Pancreas (tissue), 10 donors: ENCODE measurements around the gene PEPD. TPM values are rescaled to one million over a fixed set of nuclear protein-coding genes. Genes with fewer than 3 reads are reported as not detected.
A peak's percentile ranks its signal among the peaks of the same experiment; 100 is the strongest.

Experiments used
- ATAC-seq, 4 donors: fragments of 200-7000 bp; cut with Tn5 transposase; one replicate each; pipeline versions ENCODE4 v1.8.0 to v1.9.1; 2020; ENCODE audit warnings: mild to moderate bottlenecking in 4 of 4, moderate library complexity in 4 of 4
- DNase-seq, 6 donors: peaks; one replicate each; pipeline ENCODE4 v3.0.0-alpha.2; 2020
- FAIRE-seq: peaks from 2 replicates; lab custom pipeline; 2012; peaks lifted over from hg19 to GRCh38; lab: Jason Lieb, UNC
- H3K27ac ChIP-seq, 4 donors: fragments of 200-600 bp; sonication (generic); 1 replicate in 3 of 4; 2 replicates in 1 of 4; pipeline versions ENCODE4 v1.5.0 to v1.8.0; 2020
- H3K27me3 ChIP-seq, 4 donors: fragments of 200-600 bp; one replicate each; pipeline ENCODE4 v1.8.0; 2021
- H3K36me3 ChIP-seq, 3 donors: fragments of 200-600 bp; sonication (generic) in 1 of 3; one replicate each; pipeline versions ENCODE4 v1.5.0 to v1.8.0; 2020 to 2021
- H3K4me1 ChIP-seq, 3 donors: fragments of 200-600 bp; one replicate each; pipeline ENCODE4 v1.8.0; 2021
- H3K4me3 ChIP-seq, 4 donors: fragments of 200-600 bp; sonication (generic) in 2 of 4; one replicate each; pipeline versions ENCODE4 v1.5.0 to v1.8.0; 2020 to 2021
- H3K9me3 ChIP-seq, 4 donors: fragments of 200-600 bp; one replicate each; pipeline ENCODE4 v1.8.0; 2021
- CTCF ChIP-seq, 4 donors: fragments of 200-600 bp; sonication (generic) in 3 of 4; IDR thresholded peaks; one replicate each; pipeline versions ENCODE4 v1.5.0 to v1.8.0; 2021; ENCODE audit warnings: antibody characterized with exemption in 4 of 4
- WGBS, 2 donors: extraction: QIAGEN DNeasy Blood & Tissue Kit; methylation state at CpG; one replicate each; pipeline ENCODE4 v1.1.7; 2013; 5-methylcytosine and 5-hydroxymethylcytosine counted together
- intact Hi-C, 3 donors: fragments of 100-400 bp; cut with DNase I; formaldehyde crosslinking; loops; one replicate each; pipeline versions ENCODE4 v1.11.1 to v1.14.2; 2022
- polyA plus RNA-seq, 2 donors: library from polyadenylated mRNA; stranded (reverse); fragments of 200-250 nt; gene quantifications; one replicate each; pipeline ENCODE4 v1.2.3, GENCODE V29; 2013
- total RNA-seq, 6 donors: library from RNA; stranded (reverse); fragmentation: NEBNext Ultra II Directional in 4 of 6; extraction: Animal tissue kit (Norgen Biotek cat#: 25700) in 4 of 6; gene quantifications; one replicate each; pipeline versions ENCODE4 v1.2.1 to v1.2.4, GENCODE V29; 2021 to 2023
- donor health status: healthy with polysubstance abuse.
- donor health status: DM: no; HTN: no; CAD: no; lungs with moderate emphysema.
- donor health status: DM: no; HTN: no; CAD: no.
- donor health status: control.
- donor health status: control.
- donor health status: Bipolar disorder and iron deficiency.
- donor health status: DM: yes; HTN: yes; CAD: no.
- donor health status: DM: no; HTN: no; CAD: no.
- donor health status: DM: no; HTN: no; CAD: no.
- donor health status: DM: yes; HTN: yes; CAD: no.

The PEPD gene
- total and polyA plus RNA-seq, 8 donors = 13.7 to 36.1 (median 22.5) TPM

- intact Hi-C loops = no loop called here
- no peak for FAIRE-seq
- WGBS, 2 donors = 91 to 94% methylated on average over 5 of the region's 5 CpGs
- no peak for TF ChIP-seq CTCF (IDR thresholded peaks at IDR 0.05)
- DNase-seq = peak in 2 of 6 donors; percentile 26 to 33
- peaks cover 0 to 9% (median 0%) of the 10 kb centered on the region in 3 donors for H3K36me3 ChIP-seq
- H3K4me3 ChIP-seq = no peak overlapping the region
- H3K27me3 ChIP-seq = no peaks in the 10 kb centered on the region
- H3K27ac ChIP-seq = no peak overlapping the region
- no peak for ATAC-seq
- H3K9me3 ChIP-seq = no peaks in the 10 kb centered on the region
- no peaks in the 10 kb centered on the region for H3K4me1 ChIP-seq
Observed at GRCh38 chr19:33504058-33504444, 17.5 kb downstream of the PEPD start.

GRCh38 chr19:33503433-33504057 is 18.0 kb downstream of the PEPD start:
- Histone ChIP-seq H3K27me3 (no peaks in the 10 kb centered on the region), H3K27ac (no peak overlapping the region), H3K4me1 (no peaks in the 10 kb centered on the region), H3K36me3 (peaks cover 0 to 9% (median 0%) of the 10 kb centered on the region in 3 donors), H3K9me3 (no peaks in the 10 kb centered on the region), H3K4me3 (no peak overlapping the region)
- FAIRE-seq = no peak
- DNase-seq = peak in 1 of 6 donors; percentile 21
- 84 to 91% methylated on average over 21 of the region's 21 CpGs for WGBS, 2 donors
- intact Hi-C loops = no loop called here
- no peak for TF ChIP-seq CTCF (IDR thresholded peaks at IDR 0.05)
- ATAC-seq = no peak

GRCh38 chr19:33503030-33503429 is 18.6 kb downstream of the PEPD start:
- WGBS, 2 donors = 84% methylated on average over 6 of the region's 6 CpGs
- Histone ChIP-seq H3K27ac (no peak overlapping the region), H3K27me3 (no peaks in the 10 kb centered on the region), H3K36me3 (peaks cover 0 to 9% (median 0%) of the 10 kb centered on the region in 3 donors), H3K9me3 (no peaks in the 10 kb centered on the region), H3K4me1 (no peaks in the 10 kb centered on the region), H3K4me3 (no peak overlapping the region)
- DNase-seq (peak in 2 of 6 donors; percentile 24 to 27), ATAC-seq (no peak), FAIRE-seq (no peak)
- intact Hi-C loops = no loop called here
- no peak for TF ChIP-seq CTCF (IDR thresholded peaks at IDR 0.05)

GRCh38 chr19:33502521-33502920 is 19.1 kb downstream of the PEPD start:
- intact Hi-C loops = no loop called here
- Histone ChIP-seq H3K27ac (no peak overlapping the region), H3K27me3 (no peaks in the 10 kb centered on the region), H3K4me1 (no peaks in the 10 kb centered on the region), H3K4me3 (no peak overlapping the region), H3K9me3 (no peaks in the 10 kb centered on the region), H3K36me3 (peaks cover 0 to 9% (median 0%) of the 10 kb centered on the region in 3 donors)
- no peak for TF ChIP-seq CTCF (IDR thresholded peaks at IDR 0.05)
- DNase-seq (peak in 1 of 6 donors; percentile 7), FAIRE-seq (no peak), ATAC-seq (no peak)
- 88 to 94% methylated on average over 4 of the region's 4 CpGs for WGBS, 2 donors

DNA sequence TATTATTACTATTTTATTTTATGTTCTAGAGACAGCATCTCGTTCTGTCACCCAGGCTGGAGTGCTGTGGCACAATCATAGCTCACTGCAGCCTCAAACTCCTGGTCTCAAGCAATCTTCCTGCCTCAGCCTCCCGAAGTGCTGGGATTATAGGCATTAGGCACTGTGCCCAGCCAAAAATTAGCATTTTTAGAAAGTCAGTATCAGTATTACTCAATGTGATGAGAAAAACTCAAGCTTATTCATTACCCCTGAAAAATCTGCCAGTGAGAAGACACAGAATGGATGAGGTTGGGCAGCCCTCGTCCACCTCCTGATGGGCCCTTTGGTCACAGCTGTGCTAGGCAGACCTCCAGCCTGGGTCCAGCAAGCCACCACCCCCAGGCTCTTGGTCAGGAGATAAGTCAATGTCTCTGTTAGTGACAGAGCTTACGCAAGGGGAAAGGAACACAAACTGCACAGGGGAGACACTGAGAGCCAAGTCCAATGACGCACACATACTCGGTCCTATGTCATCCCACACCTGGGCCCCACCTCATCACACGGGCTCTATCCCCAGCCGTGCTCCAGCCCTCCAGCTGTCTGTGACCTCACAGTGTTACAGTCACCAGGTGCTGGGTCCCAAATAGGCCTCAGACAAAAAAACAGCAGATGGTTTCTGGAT is 19.8 kb downstream of the PEPD start:
- intact Hi-C loops = no loop called here
- Histone ChIP-seq H3K27ac (no peak overlapping the region), H3K9me3 (no peaks in the 10 kb centered on the region), H3K36me3 (peaks cover 0 to 9% (median 0%) of the 10 kb centered on the region in 3 donors), H3K27me3 (no peaks in the 10 kb centered on the region), H3K4me1 (no peaks in the 10 kb centered on the region), H3K4me3 (no peak overlapping the region)
- 89 to 93% methylated on average over 8 of the region's 8 CpGs for WGBS, 2 donors
- ATAC-seq = no peak
- DNase-seq = peak in 1 of 6 donors; percentile 22
- FAIRE-seq = no peak
- no peak for TF ChIP-seq CTCF (IDR thresholded peaks at IDR 0.05)
